CD4-positive, alpha-beta T cell (primary cell): Measurements from ENCODE around the gene CARS2. TPM values are rescaled to one million over a fixed set of nuclear protein-coding genes. Genes with fewer than 3 reads are reported as not detected.

ENCODE experiments used
- ATAC-seq: fragments of 200-7000 bp; cut with Tn5 transposase; one replicate; pipeline ENCODE4 v1.10.0; 2022; ENCODE audit warnings: mild to moderate bottlenecking; ENCODE audit not compliant: poor library complexity
- CTCF ChIA-PET: fragments of 350-600 bp; sonication (Branson Sonifier 250); formaldehyde crosslinking; loops from one replicate; lab custom pipeline; 2021; ENCODE audit warnings: antibody characterized with exemption, inconsistent platforms; lab: Charles Lee
- POLR2A ChIA-PET: fragments of 350-600 bp; sonication (Branson Sonifier 250); formaldehyde crosslinking; loops from one replicate; lab custom pipeline; 2021; ENCODE audit warnings: antibody characterized with exemption, inconsistent platforms; lab: Charles Lee
- DNase-seq, 14 experiments: peaks; one replicate each; pipeline ENCODE4 v3.0.0-alpha.2; 2013 to 2020; ENCODE audit warnings: mixed read lengths in 2 of 14
- H3K27ac ChIP-seq, 2 donors: one replicate each; pipeline versions ENCODE4 v1.5.1 to v1.7.0; 2013; ENCODE audit warnings: low read length in 2 of 2, low read depth in 1 of 2, mild to moderate bottlenecking in 1 of 2
- H3K27me3 ChIP-seq, 2 experiments: 1 replicate in 1 of 2; 2 replicates in 1 of 2; pipeline versions ENCODE4 v1.6.1 to v1.7.0; 2013; ENCODE audit warnings: low read length in 2 of 2, control low read depth in 1 of 2, mild to moderate bottlenecking in 1 of 2, moderate library complexity in 1 of 2; ENCODE audit not compliant: insufficient read depth in 2 of 2, control insufficient read depth in 1 of 2
- H3K36me3 ChIP-seq: one replicate; pipeline ENCODE4 v1.6.1; 2013; ENCODE audit warnings: low read length, control low read depth; ENCODE audit not compliant: insufficient read depth
- H3K4me1 ChIP-seq: one replicate; pipeline ENCODE4 v1.6.1; 2013; ENCODE audit warnings: low read length, control low read depth; ENCODE audit not compliant: insufficient read depth
- H3K4me3 ChIP-seq: one replicate; pipeline ENCODE4 v1.5.1; 2013; ENCODE audit warnings: mild to moderate bottlenecking, low read length, moderate library complexity
- H3K9me3 ChIP-seq, 2 experiments: 1 replicate in 1 of 2; 2 replicates in 1 of 2; pipeline versions ENCODE4 v1.6.1 to v1.7.0; 2013; ENCODE audit warnings: low read length in 2 of 2, mild to moderate bottlenecking in 2 of 2, control low read depth in 1 of 2, moderate library complexity in 1 of 2; ENCODE audit not compliant: control insufficient read depth in 1 of 2, insufficient read depth in 1 of 2
- H3K27ac Mint-ChIP-seq: one replicate; pipeline ENCODE4 v1.8.0; 2020; ENCODE audit warnings: mixed read lengths
- H3K27me3 Mint-ChIP-seq: one replicate; pipeline ENCODE4 v1.8.0; 2021; ENCODE audit warnings: mixed read lengths
- H3K36me3 Mint-ChIP-seq: one replicate; pipeline ENCODE4 v1.8.0; 2021; ENCODE audit warnings: low read depth, mixed read lengths
- H3K4me1 Mint-ChIP-seq: one replicate; pipeline ENCODE4 v1.8.0; 2021; ENCODE audit warnings: low read depth, mixed read lengths
- H3K4me3 Mint-ChIP-seq: one replicate; pipeline ENCODE4 v1.8.0; 2020; ENCODE audit warnings: mild to moderate bottlenecking, mixed read lengths
- H3K9me3 Mint-ChIP-seq: one replicate; pipeline ENCODE4 v1.8.0; 2020; ENCODE audit warnings: mixed read lengths
- intact Hi-C, 2 experiments: fragments of 100-400 bp; cut with DNase I in 1 of 2; cut with micrococcal nuclease in 1 of 2; formaldehyde crosslinking; loops; one replicate each; pipeline versions ENCODE4 v1.15.1 to v1.9.0; 2023 to 2025; cut with DNase I, micrococcal nuclease
- total RNA-seq, 174 experiments: library from RNA in 2 of 174; stranded (reverse) in 2 of 174; gene quantifications; one replicate each; pipeline ENCODE4 v1.2.3 and lab custom pipeline; 2021 to 2026
- TF ChIP-seq, protein P1 (sequence below): fragments of 200-600 bp; IDR thresholded peaks from one replicate; pipeline ENCODE4 v1.8.0; 2022; ENCODE audit warnings: antibody characterized with exemption, mild to moderate bottlenecking

CARS2 gene
- total RNA-seq, 2 experiments from 2014 or later, result 50.2 to 56.5 TPM

DNA sequence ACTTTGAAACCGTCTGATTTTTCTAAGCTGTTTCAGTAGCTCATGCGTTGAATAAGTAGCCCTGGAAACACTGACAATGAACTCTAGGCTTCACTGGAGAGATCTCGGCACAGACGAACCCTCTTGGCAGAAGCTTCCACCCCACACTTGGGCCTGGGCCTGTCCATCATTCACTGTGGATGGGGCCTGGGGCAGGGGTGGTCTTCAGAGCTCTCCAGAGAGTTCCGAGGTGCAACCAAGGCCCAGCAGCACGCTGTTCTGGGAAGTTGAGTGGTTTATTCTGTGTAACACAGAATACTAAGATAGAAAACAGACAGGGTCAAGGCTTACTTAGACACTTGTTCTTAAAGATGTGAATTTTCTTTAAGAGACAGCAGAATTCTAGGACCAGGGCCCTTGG, 68.6 kb downstream of the CARS2 start:
- ATAC-seq, result no peak
- Histone ChIP-seq H3K4me3 (no peak overlapping the region), H3K9me3 (no peaks in the 10 kb centered on the region), H3K27me3 (no peaks in the 10 kb centered on the region), H3K27ac (no peak overlapping the region), H3K4me1 (no peaks in the 10 kb centered on the region), H3K36me3 (peaks cover 80% of the 10 kb centered on the region)
- TF ChIP-seq, protein P1, sequence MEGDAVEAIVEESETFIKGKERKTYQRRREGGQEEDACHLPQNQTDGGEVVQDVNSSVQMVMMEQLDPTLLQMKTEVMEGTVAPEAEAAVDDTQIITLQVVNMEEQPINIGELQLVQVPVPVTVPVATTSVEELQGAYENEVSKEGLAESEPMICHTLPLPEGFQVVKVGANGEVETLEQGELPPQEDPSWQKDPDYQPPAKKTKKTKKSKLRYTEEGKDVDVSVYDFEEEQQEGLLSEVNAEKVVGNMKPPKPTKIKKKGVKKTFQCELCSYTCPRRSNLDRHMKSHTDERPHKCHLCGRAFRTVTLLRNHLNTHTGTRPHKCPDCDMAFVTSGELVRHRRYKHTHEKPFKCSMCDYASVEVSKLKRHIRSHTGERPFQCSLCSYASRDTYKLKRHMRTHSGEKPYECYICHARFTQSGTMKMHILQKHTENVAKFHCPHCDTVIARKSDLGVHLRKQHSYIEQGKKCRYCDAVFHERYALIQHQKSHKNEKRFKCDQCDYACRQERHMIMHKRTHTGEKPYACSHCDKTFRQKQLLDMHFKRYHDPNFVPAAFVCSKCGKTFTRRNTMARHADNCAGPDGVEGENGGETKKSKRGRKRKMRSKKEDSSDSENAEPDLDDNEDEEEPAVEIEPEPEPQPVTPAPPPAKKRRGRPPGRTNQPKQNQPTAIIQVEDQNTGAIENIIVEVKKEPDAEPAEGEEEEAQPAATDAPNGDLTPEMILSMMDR, result no peak
- no peak overlapping the region for H3K4me3 Mint-ChIP-seq
- H3K4me1 Mint-ChIP-seq, result no peaks in the 10 kb centered on the region
- intact Hi-C loops, result no loop called here
- no peak for DNase-seq
- no peak overlapping the region for H3K27ac Mint-ChIP-seq
- CTCF ChIA-PET, result no interaction called here
- peaks cover 80% of the 10 kb centered on the region for H3K36me3 Mint-ChIP-seq
- H3K9me3 Mint-ChIP-seq, result no peaks in the 10 kb centered on the region
- POLR2A ChIA-PET, result no interaction called here
- H3K27me3 Mint-ChIP-seq, result no peaks in the 10 kb centered on the region

DNA sequence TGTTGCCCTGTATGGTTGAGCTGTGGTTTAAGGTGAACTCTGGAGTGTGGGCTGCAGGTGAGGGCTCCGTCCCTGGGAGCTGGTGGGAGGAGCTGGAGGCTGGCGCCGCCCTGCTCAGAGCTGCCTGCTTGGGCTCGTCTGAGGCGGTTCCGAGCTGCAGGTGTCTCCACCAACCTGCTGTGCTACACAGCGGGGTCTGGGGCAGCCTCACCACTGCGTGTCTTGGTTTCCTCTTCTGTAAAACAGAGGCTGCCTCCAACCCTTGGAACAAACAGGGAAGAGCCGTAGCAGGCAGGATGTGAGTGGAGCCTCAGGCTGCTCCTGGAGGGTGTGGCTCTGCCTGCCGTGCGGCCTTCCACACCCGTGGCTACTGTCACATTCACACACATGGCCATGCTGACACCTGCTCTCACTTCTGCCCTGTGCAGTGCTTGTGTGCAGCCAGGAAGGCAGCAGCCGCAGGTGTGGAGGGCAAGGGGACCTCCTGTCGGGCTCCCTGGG, 69.2 kb downstream of the CARS2 start:
- POLR2A ChIA-PET, result no interaction called here
- H3K36me3 Mint-ChIP-seq, result peaks cover 81% of the 10 kb centered on the region
- H3K9me3 Mint-ChIP-seq, result no peaks in the 10 kb centered on the region

DNA sequence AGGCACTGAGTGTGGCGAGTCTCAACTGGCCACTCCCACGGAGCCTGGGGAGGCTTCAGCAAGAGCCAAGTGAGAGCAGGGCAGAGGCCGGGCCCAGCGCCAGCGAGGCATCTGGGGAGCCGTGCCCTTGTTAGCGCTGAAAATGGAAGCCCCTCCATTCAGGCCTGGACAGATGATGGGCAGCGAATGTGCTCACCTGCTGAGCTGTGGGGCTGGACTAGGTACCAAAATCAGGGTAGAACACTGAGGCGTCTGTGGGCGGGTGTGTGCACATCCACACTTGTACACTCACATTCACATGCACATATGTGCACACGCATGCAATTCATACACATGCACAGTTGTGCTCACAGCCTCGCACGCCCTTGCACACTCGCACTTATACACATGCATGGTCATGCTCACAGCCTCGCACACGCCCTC, 69.9 kb downstream of the CARS2 start:
- Histone ChIP-seq H3K27me3 (no peaks in the 10 kb centered on the region), H3K4me3 (no peak overlapping the region), H3K27ac (no peak overlapping the region), H3K36me3 (peaks cover 72% of the 10 kb centered on the region), H3K9me3 (no peaks in the 10 kb centered on the region), H3K4me1 (no peaks in the 10 kb centered on the region)
- no peaks in the 10 kb centered on the region for H3K4me1 Mint-ChIP-seq
- intact Hi-C loops, result no loop called here
- TF ChIP-seq, protein P1, result no peak
- peaks cover 80% of the 10 kb centered on the region for H3K36me3 Mint-ChIP-seq
- H3K27ac Mint-ChIP-seq, result no peak overlapping the region
- ChIA-PET CTCF (no interaction called here), POLR2A (no interaction called here)
- H3K27me3 Mint-ChIP-seq, result no peaks in the 10 kb centered on the region
- DNase-seq (no peak), ATAC-seq (no peak)
- no peak overlapping the region for H3K4me3 Mint-ChIP-seq
- H3K9me3 Mint-ChIP-seq, result no peaks in the 10 kb centered on the region

More for the DNA sequence above, 69.2 kb downstream of the CARS2 start:
- Histone ChIP-seq H3K4me1 (no peaks in the 10 kb centered on the region), H3K4me3 (no peak overlapping the region), H3K9me3 (no peaks in the 10 kb centered on the region), H3K36me3 (peaks cover 75% of the 10 kb centered on the region), H3K27ac (no peak overlapping the region), H3K27me3 (no peaks in the 10 kb centered on the region)
- DNase-seq, result no peak
- no peak for ATAC-seq
- no peak overlapping the region for H3K4me3 Mint-ChIP-seq
- TF ChIP-seq, protein P1, result no peak
- intact Hi-C loops, result no loop called here
- H3K27me3 Mint-ChIP-seq, result no peaks in the 10 kb centered on the region
- CTCF ChIA-PET, result no interaction called here
- no peaks in the 10 kb centered on the region for H3K4me1 Mint-ChIP-seq
- no peak overlapping the region for H3K27ac Mint-ChIP-seq
